ENCODE data around the gene GPR82. TPM values are rescaled to one million over a fixed set of nuclear protein-coding genes. Genes with fewer than 3 reads are reported as not detected.

GPR82 gene
- total RNA-seq, 1 donor from 2014 or later, result 0.65 TPM

DNA sequence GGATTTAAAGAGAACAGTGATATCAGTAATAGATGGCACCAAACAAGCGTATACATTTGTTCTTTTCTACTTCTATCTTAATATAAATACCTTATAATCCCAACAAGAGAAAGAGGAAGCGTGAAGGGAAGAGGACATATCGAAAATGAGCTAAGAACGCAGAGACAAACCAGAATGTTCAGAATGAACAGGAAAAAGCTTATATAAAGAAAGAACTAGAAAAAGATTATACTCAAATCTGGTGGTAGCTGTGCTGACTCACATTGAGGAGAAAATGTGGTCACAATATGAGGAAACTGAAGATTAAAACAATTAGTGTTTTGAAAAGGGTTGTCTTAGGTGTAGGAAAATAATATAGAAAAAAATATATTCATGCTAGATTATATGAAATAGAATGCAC, 37.2 kb upstream of the GPR82 start:
- Histone ChIP-seq H3K4me3 (no peak overlapping the region), H3K9me3 (no peaks in the 10 kb centered on the region), H3K27me3 (ENCODE audit: low read depth) (no peaks in the 10 kb centered on the region), H3K27ac (no peak overlapping the region), H3K36me3 (no peaks in the 10 kb centered on the region), H3K4me1 (no peaks in the 10 kb centered on the region)
- ATAC-seq (no peak), DNase-seq (no peak)
- intact Hi-C loops (cut with DNase I), result no loop called here
- TF ChIP-seq, protein P1, sequence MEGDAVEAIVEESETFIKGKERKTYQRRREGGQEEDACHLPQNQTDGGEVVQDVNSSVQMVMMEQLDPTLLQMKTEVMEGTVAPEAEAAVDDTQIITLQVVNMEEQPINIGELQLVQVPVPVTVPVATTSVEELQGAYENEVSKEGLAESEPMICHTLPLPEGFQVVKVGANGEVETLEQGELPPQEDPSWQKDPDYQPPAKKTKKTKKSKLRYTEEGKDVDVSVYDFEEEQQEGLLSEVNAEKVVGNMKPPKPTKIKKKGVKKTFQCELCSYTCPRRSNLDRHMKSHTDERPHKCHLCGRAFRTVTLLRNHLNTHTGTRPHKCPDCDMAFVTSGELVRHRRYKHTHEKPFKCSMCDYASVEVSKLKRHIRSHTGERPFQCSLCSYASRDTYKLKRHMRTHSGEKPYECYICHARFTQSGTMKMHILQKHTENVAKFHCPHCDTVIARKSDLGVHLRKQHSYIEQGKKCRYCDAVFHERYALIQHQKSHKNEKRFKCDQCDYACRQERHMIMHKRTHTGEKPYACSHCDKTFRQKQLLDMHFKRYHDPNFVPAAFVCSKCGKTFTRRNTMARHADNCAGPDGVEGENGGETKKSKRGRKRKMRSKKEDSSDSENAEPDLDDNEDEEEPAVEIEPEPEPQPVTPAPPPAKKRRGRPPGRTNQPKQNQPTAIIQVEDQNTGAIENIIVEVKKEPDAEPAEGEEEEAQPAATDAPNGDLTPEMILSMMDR (IDR thresholded peaks at IDR 0.05), result no peak

DNA sequence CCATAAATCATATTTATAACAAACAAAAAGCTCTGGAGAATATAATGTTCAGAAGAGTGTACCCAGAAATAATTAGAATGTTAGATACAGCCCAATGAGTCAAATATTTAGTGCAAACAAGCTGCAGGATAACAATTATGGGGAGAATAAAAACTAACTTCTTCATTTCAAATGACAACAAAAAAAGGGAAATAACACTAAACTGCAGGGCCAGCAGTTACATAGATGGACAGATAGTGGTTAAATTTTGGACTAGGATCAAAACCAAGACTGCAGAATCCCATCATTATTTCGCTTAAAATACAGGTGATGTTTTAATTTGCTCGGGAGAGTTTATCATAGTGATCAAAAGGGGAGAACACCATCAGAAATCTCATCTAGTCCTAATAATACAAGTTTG, 35.8 kb upstream of the GPR82 start:
- DNase-seq (no peak), ATAC-seq (no peak)
- Histone ChIP-seq H3K4me1 (peaks cover 3% of the 10 kb centered on the region), H3K9me3 (no peaks in the 10 kb centered on the region), H3K36me3 (no peaks in the 10 kb centered on the region), H3K27me3 (ENCODE audit: low read depth) (no peaks in the 10 kb centered on the region), H3K4me3 (no peak overlapping the region), H3K27ac (no peak overlapping the region)
- intact Hi-C loops (cut with DNase I), result no loop called here
- TF ChIP-seq, protein P1 (IDR thresholded peaks at IDR 0.05), result no peak

DNA sequence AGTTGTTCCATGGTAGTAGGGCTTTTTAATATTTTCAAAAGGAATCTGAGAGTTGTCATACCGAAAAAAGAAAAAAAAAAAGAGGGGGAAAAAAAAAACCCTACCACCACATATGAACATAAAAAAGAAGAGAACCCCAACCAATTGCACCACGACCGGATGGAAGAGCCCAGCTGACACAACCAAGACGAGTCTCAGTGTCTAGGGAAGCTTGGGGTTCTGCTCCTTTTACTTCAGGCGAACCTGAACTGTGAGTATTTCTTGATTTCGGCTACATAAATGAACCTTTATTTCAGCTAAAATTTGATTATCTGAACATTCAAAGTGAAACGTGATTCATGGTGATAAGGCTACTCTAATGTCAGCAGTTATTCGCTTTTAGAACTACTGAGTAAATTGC, 35.1 kb upstream of the GPR82 start, which contains the start of gene GPR34:
GPR34 (plus strand) TSS at position 139 of the 400 bp plus-strand sequence. CDS start 6,661 bp downstream, outside the sequence.
- H3K27ac ChIP-seq, result no peak within 1 kb of the TSS
- DNase-seq (no peak), ATAC-seq (no peak)
- TF ChIP-seq, protein P1 (IDR thresholded peaks at IDR 0.05), result no peak
- peak within 1 kb of the TSS; percentile 27 for H3K4me3 ChIP-seq
- H3K36me3 ChIP-seq, result no peaks in the 10 kb centered on the region
- H3K9me3 ChIP-seq, result no peaks in the 10 kb centered on the region
- intact Hi-C loops (cut with DNase I), result no loop called here
- H3K4me1 ChIP-seq, result peaks cover 3% of the 10 kb centered on the region
- H3K27me3 ChIP-seq (ENCODE audit: low read depth), result no peaks in the 10 kb centered on the region

DNA sequence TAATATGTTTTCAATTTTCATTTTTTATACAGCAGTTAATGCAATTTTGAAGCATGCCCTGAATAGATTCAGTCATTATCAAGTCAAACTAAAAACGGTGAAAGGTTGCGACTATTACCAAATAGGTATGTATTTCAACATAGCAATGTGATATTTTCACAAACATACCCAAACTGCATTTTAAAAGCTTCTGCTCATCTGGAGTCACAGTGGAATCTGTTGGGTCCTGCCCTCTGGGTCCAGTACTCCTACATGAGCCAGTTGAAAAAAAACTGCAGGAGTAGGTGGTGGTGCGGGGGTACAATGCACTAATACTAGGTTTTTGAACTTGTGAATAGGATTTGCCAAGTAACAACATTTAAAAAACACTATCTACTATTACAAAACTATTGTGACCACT, 34.3 kb upstream of the GPR82 start:
- TF ChIP-seq, protein P1 (IDR thresholded peaks at IDR 0.05), result no peak
- H3K9me3 ChIP-seq, result no peaks in the 10 kb centered on the region
- intact Hi-C loops (cut with DNase I), result no loop called here
- H3K36me3 ChIP-seq, result no peaks in the 10 kb centered on the region
- ATAC-seq (no peak), DNase-seq (no peak)
- no peak overlapping the region for H3K27ac ChIP-seq
- peak overlapping the region; percentile 27 for H3K4me3 ChIP-seq
- no peaks in the 10 kb centered on the region for H3K27me3 ChIP-seq (ENCODE audit: low read depth)
- peaks cover 3% of the 10 kb centered on the region for H3K4me1 ChIP-seq

DNA sequence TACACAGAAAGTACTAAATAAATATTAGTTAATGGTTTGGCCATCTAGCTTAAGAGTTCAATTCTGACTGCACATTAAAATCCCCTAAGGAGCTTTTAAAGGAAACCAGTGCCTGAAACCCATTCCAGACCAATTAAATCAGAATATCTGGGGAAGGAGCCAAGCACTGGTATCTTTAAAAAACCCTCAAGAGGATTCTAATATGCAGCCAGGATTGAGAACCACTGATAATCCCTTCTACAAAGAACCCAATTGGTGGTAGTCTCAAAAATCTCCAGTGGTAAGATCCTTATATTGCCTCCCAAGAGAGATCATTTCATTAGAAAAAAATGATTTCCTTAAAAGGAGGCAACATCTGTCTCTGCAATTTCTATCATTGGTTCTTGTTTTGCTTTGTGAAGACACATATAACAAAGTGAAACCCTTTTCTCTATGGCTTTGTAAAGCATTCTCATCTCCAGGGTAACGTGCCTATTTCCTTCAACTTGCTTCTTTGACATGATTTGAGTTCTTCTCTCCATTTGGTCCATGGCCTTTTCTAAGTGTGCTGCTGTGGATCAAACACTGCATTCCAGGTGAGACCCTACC, 31.7 kb upstream of the GPR82 start:
- TF ChIP-seq, protein P1 (IDR thresholded peaks at IDR 0.05), result no peak
- no peak for ATAC-seq
- Histone ChIP-seq H3K27me3 (ENCODE audit: low read depth) (no peaks in the 10 kb centered on the region), H3K27ac (no peak overlapping the region), H3K9me3 (no peaks in the 10 kb centered on the region), H3K4me3 (no peak overlapping the region), H3K4me1 (peaks cover 3% of the 10 kb centered on the region), H3K36me3 (no peaks in the 10 kb centered on the region)
- no peak for DNase-seq
- intact Hi-C loops (cut with DNase I), result no loop called here
